Activated naive CD4-positive, alpha-beta T cell treated with anti-CD3 and anti-CD28 coated beads, Interleukin-2, amount 10 ng/mL, durations not matched to agents 7 days and 5 days (primary cell): Measurements from ENCODE around the gene TRMT2A.
"Not testable (repeated sequence)": the region's sequence is repeated elsewhere in the genome, so short reads cannot be mapped to it uniquely, and the experiment has no call there.

Source experiments
- CTCF ChIA-PET: fragments of 350-600 bp; sonication (Branson Sonifier 250); formaldehyde crosslinking; loops from one replicate; lab custom pipeline; 2021; ENCODE audit warnings: antibody characterized with exemption; lab: Charles Lee
- DNase-seq: peaks from one replicate; pipeline ENCODE4 v3.0.0-alpha.2; 2020
- H3K27ac Mint-ChIP-seq: one replicate; pipeline ENCODE4 v1.8.0; 2021; ENCODE audit warnings: mild to moderate bottlenecking, moderate library complexity, mixed read lengths
- H3K27me3 Mint-ChIP-seq: one replicate; pipeline ENCODE4 v1.8.0; 2021; ENCODE audit warnings: mild to moderate bottlenecking, mixed read lengths
- H3K36me3 Mint-ChIP-seq: one replicate; pipeline ENCODE4 v1.8.0; 2021; ENCODE audit warnings: mixed read lengths
- H3K4me1 Mint-ChIP-seq: one replicate; pipeline ENCODE4 v1.8.0; 2021; ENCODE audit warnings: mixed read lengths
- H3K4me3 Mint-ChIP-seq: one replicate; pipeline ENCODE4 v1.8.0; 2021; ENCODE audit warnings: mild to moderate bottlenecking, moderate library complexity, mixed read lengths
- H3K9me3 Mint-ChIP-seq: one replicate; pipeline ENCODE4 v1.8.0; 2021; ENCODE audit warnings: mixed read lengths

TRMT2A gene

GRCh38 chr22:20079745-20080444 lies 37.1 kb downstream of the TRMT2A start, which contains the start of gene DGCR8:
DGCR8 (plus strand) TSS chr22:20080241; CDS start chr22:20085964, 5,723 bp downstream.
- Mint-ChIP-seq H3K9me3 (no peaks in the 10 kb centered on the region), H3K27ac (peak within 1 kb of the TSS; percentile 93), H3K4me1 (peaks cover 45% of the 10 kb centered on the region), H3K36me3 (peaks cover 14% of the 10 kb centered on the region), H3K27me3 (no peaks in the 10 kb centered on the region), H3K4me3 (peak within 1 kb of the TSS; percentile 94)
- DNase-seq: peak; percentile 72
- CTCF ChIA-PET: no interaction called here

DNA sequence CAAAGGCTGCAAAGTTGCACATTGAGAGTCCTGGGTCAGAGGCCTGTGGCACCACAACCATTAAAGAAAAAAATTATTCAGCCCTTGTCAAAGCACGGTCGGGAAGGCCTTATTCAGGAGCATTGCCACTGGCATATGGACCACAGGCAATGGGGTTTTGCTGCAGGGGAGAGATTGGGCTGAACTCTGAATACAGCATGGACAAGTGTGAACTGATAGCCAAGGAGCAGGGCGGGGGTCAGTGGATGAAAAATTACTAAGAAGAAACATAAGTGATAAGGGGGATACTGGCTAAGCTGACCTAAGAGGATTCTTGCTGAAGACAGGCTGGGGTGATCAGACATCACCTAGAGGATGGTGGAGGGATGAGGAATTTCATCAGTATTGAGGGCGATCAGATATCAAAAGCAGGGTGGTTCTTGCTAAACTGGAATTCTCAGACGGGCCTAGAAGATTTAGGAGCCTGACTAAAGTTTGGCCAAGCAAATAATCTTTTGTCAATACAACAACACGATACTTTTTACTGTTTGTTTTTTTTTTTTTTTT lies 40.3 kb downstream of the TRMT2A start:
- DNase-seq: no peak
- Mint-ChIP-seq H3K36me3 (peaks cover 8% of the 10 kb centered on the region), H3K27me3 (no peaks in the 10 kb centered on the region), H3K9me3 (no peaks in the 10 kb centered on the region), H3K27ac (no peak overlapping the region), H3K4me1 (peaks cover 17% of the 10 kb centered on the region), H3K4me3 (no peak overlapping the region)
- CTCF ChIA-PET: no interaction called here

DNA sequence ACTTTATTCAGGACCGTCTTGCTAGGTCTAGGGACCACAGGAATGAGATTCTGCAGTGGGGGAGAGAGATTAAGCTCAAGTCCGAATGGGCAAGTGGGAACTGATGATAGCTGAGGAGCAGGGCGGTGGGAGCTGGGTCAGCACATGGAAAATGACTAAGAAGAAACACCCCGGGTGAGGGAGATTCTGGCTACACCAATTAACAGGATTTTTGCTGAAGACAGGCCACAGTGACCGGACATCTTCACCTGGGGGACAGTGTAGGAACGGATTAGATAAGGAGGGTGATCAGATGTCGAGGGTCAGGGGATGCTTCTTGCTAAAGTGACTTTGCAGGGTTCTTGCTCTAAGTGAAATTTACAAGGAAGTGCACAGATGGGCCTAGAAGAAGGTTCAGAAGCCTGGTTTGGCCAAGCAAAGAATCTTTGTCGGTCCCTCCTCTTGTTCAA lies 45.5 kb downstream of the TRMT2A start:
- Mint-ChIP-seq H3K27me3 (peaks cover 5% of the 10 kb centered on the region), H3K36me3 (no peaks in the 10 kb centered on the region), H3K4me3 (no peak overlapping the region), H3K4me1 (no peaks in the 10 kb centered on the region), H3K27ac (no peak overlapping the region), H3K9me3 (no peaks in the 10 kb centered on the region)
- DNase-seq: no peak
- CTCF ChIA-PET: interaction anchor here (0.6 kb wide), 1 partner anchor 341 kb away, joined by 3 read pairs; no protein-coding TSS in a partner anchor

- DNase-seq: no peak
- CTCF ChIA-PET: no interaction called here
- Mint-ChIP-seq H3K27ac (no peak overlapping the region), H3K27me3 (peaks cover 5% of the 10 kb centered on the region), H3K4me3 (no peak overlapping the region), H3K36me3 (no peaks in the 10 kb centered on the region), H3K4me1 (no peaks in the 10 kb centered on the region), H3K9me3 (no peaks in the 10 kb centered on the region)
Observed at GRCh38 chr22:20069331-20070042, 47.5 kb downstream of the TRMT2A start.

DNA sequence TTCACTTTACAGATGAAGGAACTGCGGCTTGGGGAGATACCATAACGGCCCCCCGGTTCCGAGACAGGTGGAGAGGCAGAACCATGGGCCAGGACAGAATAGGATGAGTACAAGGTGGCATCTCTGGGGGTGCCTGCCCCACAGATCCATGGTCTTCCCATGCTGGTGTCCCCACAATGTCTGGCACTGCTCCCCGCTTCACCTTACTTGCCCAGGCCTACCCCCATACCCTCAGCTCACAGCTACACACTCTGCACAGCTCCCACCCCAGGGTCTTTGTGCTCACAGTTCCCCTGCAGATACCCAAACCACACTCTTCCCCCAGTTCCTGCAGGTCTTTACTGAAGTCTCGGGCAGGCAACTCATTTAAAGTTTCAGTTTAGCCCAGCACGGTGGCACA lies 48.4 kb downstream of the TRMT2A start:
- Mint-ChIP-seq H3K4me1 (no peaks in the 10 kb centered on the region), H3K27me3 (peaks cover 5% of the 10 kb centered on the region), H3K4me3 (no peak overlapping the region), H3K27ac (no peak overlapping the region), H3K36me3 (no peaks in the 10 kb centered on the region), H3K9me3 (no peaks in the 10 kb centered on the region)
- CTCF ChIA-PET: no interaction called here
- DNase-seq: no peak

GRCh38 chr22:20067384-20067682 lies 49.7 kb downstream of the TRMT2A start:
- not testable (repeated sequence) for H3K27me3 Mint-ChIP-seq, H3K4me1 Mint-ChIP-seq, DNase-seq, H3K36me3 Mint-ChIP-seq, H3K9me3 Mint-ChIP-seq, H3K27ac Mint-ChIP-seq, H3K4me3 Mint-ChIP-seq
- CTCF ChIA-PET: interaction anchor here (0.6 kb wide), 1 partner anchor 16 kb away, joined by 4 read pairs; no protein-coding TSS in a partner anchor

GRCh38 chr22:20066617-20067383 lies 50.2 kb downstream of the TRMT2A start:
- no peak overlapping the region for H3K4me3 Mint-ChIP-seq
- H3K27ac Mint-ChIP-seq: no peak overlapping the region
- H3K27me3 Mint-ChIP-seq: peaks cover 5% of the 10 kb centered on the region
- peaks cover 2% of the 10 kb centered on the region for H3K36me3 Mint-ChIP-seq
- DNase-seq: no peak
- H3K9me3 Mint-ChIP-seq: no peaks in the 10 kb centered on the region
- H3K4me1 Mint-ChIP-seq: no peaks in the 10 kb centered on the region
- CTCF ChIA-PET: interaction anchor here (0.6 to 1.0 kb wide), 2 partner anchors 16 kb away, joined by 3 to 4 read pairs; no protein-coding TSS in a partner anchor

DNA sequence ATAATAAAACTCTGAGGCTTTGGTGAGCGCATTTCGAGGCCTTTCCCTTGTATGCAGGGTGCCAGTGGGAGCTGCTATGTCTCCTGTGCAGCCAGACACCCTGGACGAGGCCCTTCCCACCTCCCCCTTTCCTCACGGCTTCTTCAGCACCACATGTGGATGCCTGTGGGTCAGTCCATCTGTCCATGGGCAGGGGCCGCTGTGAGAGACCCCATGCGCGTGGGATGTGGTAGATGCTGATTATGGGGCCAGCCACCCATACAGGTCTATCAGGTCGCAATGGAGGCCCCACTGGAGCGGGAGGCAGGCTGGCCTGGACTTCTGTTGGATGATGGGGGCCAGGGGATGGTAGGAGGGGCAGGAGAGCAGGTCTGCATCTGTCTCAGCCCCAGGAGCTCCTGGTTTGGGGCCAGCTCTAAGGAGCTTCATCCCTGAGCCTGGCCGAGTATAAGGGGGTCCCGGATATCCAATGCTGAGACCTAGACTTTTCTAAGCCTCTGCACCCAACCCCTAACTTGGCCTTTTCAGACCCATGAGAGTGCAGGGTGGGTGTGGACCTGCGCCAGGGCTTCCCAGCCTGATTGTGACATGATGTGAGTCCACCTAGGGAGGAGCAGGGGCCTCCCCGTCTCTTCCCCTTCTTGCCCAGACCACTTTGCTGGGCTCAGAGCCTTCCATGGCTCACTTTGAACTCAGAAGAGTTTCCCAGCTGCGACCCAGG lies 51.0 kb downstream of the TRMT2A start:
- no peak overlapping the region for H3K4me3 Mint-ChIP-seq
- peaks cover 5% of the 10 kb centered on the region for H3K27me3 Mint-ChIP-seq
- H3K4me1 Mint-ChIP-seq: no peaks in the 10 kb centered on the region

GRCh38 chr22:20064545-20065262 lies 52.3 kb downstream of the TRMT2A start:
- CTCF ChIA-PET: no interaction called here
- Mint-ChIP-seq H3K4me3 (no peak overlapping the region), H3K27ac (no peak overlapping the region)

More for the DNA sequence above, 51.0 kb downstream of the TRMT2A start:
- no peaks in the 10 kb centered on the region for H3K9me3 Mint-ChIP-seq
- H3K27ac Mint-ChIP-seq: no peak overlapping the region
- CTCF ChIA-PET: interaction anchor here (1.0 kb wide), 1 partner anchor 17 kb away, joined by 3 read pairs; no protein-coding TSS in a partner anchor
- peaks cover 4% of the 10 kb centered on the region for H3K36me3 Mint-ChIP-seq
- no peak for DNase-seq

GRCh38 chr22:20064140-20064480 lies 52.9 kb downstream of the TRMT2A start:
- H3K27ac Mint-ChIP-seq: no peak overlapping the region
- H3K36me3 Mint-ChIP-seq: peaks cover 7% of the 10 kb centered on the region
- no peak overlapping the region for H3K4me3 Mint-ChIP-seq
- H3K4me1 Mint-ChIP-seq: no peaks in the 10 kb centered on the region
- no peaks in the 10 kb centered on the region for H3K9me3 Mint-ChIP-seq
- DNase-seq: no peak
- no peaks in the 10 kb centered on the region for H3K27me3 Mint-ChIP-seq
- CTCF ChIA-PET: no interaction called here

More at GRCh38 chr22:20064545-20065262, 52.3 kb downstream of the TRMT2A start:
- DNase-seq: no peak
- H3K27me3 Mint-ChIP-seq: no peaks in the 10 kb centered on the region
- peaks cover 7% of the 10 kb centered on the region for H3K36me3 Mint-ChIP-seq
- no peaks in the 10 kb centered on the region for H3K4me1 Mint-ChIP-seq
- no peaks in the 10 kb centered on the region for H3K9me3 Mint-ChIP-seq

- Mint-ChIP-seq H3K36me3 (peaks cover 7% of the 10 kb centered on the region), H3K9me3 (no peaks in the 10 kb centered on the region), H3K27ac (no peak overlapping the region), H3K4me1 (peaks cover 2% of the 10 kb centered on the region), H3K4me3 (no peak overlapping the region), H3K27me3 (no peaks in the 10 kb centered on the region)
- DNase-seq: no peak
- CTCF ChIA-PET: no interaction called here
Observed at GRCh38 chr22:20063271-20064139, 53.5 kb downstream of the TRMT2A start.

- CTCF ChIA-PET: no interaction called here
- Mint-ChIP-seq H3K4me3 (no peak overlapping the region), H3K27me3 (no peaks in the 10 kb centered on the region), H3K4me1 (peaks cover 2% of the 10 kb centered on the region), H3K27ac (no peak overlapping the region), H3K36me3 (peaks cover 9% of the 10 kb centered on the region), H3K9me3 (no peaks in the 10 kb centered on the region)
- no peak for DNase-seq
Observed at GRCh38 chr22:20062766-20063083, 54.3 kb downstream of the TRMT2A start.
